HL-60/S4 treated with phorbol 12-myristate 13-acetate at 8.2 ng/mL for 4 days and 3 days (cell line): ENCODE data around the gene PRR14L.
"Not testable (repeated sequence)": the region's sequence is repeated elsewhere in the genome, so short reads cannot be mapped to it uniquely, and the experiment has no call there.

Experiments
- in situ Hi-C: fragments of 300-500 bp; cut with MboI; formaldehyde crosslinking; loops from 2 replicates; pipeline ENCODE4 v1.15.0; 2022; ENCODE audit warnings: low sequenced_read_pairs

The PRR14L gene

GRCh38 chr22:31749636-31750364 lies at the start of gene PRR14L:
PRR14L (minus strand) TSS chr22:31750132; CDS start chr22:31738860, 11,272 bp downstream.
- in situ Hi-C loops = no loop called here

DNA sequence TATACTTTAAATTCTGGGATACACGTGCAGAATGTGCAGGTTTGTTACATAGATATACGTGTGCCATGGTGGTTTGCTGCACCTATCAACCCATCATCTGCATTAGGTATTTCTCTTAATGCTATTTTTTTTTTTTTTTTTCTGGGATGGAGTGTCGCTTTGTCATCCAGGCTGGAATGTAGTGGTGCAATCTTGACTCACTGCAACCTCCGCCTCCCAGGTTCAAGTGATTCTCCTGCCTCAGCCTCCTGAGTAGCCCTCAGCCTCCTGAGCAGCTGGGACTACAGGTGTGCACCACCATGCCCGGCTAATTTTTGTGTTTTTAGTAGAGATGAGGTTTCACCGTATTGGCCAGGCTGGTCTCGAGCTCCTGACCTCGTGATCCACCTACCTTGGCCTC lies 49.4 kb upstream of the PRR14L start:
- in situ Hi-C loops = not testable (repeated sequence)

GRCh38 chr22:31790240-31790639 lies 40.3 kb upstream of the PRR14L start:
- in situ Hi-C loops = no loop called here

DNA sequence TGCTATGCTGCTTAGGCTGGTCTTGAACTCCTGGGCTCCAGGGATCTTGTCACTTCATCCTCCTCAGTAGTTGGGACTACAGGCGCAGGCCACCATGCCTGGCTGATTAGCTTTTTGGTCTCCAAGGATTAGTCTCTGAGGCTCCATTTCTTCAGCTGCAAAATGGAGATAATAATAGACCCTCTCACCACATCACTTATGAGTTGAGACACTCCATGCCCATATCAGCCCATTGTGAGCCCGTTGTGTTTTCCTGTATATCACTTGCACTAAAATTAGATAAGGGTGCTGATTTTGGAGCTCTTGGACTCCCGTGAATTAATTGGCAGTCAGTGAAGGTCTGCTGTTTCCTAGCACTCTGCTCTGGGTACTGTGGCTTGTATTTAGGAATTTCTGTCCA lies 39.9 kb upstream of the PRR14L start:
- in situ Hi-C loops = no loop called here

DNA sequence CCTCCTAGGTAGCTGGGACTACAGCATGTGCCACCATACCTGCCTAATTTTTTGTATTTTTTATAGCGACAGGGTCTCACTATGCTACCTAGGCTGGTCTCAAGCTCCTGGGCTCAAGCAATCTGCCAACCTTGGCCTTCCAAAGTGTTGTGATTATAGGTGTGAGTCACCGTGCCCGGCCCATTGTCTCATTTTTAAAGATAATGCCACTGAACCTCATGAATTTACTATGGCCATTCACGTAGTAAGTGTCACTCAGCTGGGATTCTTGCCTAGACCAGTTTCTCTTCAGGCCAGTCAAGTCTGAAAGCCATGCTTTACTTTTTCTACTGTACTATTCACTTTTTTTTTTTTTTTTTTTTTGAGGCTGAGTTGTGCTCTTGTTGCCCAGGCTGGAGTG lies 26.3 kb upstream of the PRR14L start:
- in situ Hi-C loops = no loop called here

DNA sequence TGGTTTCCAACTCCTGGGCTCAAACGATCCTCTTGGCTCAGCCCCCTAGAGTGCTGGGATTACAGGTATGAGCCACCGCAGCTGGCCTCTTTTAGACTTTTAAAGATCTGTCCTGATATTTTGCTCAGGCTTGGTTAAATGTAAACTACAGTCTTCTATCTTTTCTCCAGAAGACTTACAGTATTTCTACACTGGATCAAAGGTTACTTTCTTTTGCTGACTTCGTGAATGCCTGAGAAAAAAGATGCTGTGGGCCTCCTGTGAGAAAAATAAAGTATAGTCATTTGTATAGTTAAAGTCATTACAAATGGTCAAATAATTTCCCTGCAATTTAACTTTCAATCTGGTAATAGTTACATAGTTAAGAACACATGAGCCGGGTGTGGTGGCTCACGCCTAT lies 23.5 kb upstream of the PRR14L start:
- in situ Hi-C loops = no loop called here

DNA sequence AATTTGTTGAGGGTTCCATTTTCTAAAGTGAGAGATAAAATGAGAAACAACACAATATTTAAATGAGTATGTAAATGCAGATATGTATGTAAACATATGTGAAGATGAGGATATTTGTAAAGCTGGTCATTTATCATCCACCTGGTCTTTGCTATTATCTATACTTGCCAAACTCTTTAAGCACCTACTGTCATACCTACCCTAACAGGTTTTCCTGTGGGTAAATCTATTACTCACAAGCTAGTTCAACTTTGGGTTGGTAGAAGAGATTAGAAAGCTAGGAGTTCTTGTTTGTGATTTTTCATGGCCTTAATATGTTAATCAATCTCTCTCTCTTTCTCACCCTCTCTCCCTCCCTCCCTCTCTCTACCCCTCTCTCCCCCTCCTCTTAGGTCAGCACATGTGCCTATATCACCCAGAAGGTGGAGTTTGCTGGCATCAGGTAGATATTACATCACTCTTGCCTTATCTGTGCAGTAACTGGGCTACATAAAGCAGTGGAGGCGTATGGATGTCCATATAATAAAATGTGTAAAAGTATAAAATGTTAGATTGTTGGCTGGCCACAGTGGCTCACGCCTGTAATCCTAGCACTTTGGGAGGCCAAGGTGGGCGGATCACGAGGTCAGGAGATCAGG lies 18.6 kb upstream of the PRR14L start:
- in situ Hi-C loops = no loop called here

DNA sequence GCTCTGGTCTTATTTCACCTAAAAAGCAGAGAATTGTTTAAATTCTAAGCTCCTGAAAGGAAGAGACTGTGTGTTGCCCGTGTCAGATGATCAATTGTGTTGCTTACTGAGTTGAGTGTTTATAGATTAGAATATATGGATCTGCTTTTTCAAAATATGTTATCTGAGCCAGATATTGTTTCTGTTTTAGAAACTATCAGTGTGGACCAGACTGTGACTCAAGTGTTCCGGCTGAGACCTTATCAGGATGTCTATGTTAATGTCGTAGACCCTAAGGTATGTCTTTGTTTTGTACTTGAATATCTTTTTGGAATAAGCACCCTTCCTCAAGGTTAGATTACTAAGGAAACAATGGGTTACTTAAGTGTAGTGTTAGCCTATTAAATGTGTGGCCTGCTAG lies 14.9 kb upstream of the PRR14L start:
- in situ Hi-C loops = no loop called here

DNA sequence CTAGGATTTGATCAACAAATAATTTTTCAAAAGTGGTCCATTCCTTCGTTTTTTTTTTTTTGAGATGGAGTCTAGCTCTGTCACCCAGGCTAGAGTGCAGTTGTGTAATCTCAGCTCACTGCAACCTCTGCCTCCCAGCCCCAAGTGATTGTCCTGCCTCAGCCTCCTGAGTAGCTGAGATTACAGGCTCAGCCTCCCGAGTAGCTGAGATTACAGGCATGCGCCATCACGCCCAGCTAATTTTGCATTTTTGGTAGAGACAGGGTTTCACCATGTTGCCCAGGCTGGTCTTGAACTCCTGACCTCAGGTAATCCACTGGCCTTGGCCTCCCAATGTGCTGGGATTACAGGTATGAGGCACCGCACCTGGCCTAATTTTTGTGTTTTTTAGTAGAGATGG lies 8.9 kb upstream of the PRR14L start:
- in situ Hi-C loops = not testable (repeated sequence)

- in situ Hi-C loops = no loop called here
Observed at GRCh38 chr22:31757265-31757664, 7.3 kb upstream of the PRR14L start.

DNA sequence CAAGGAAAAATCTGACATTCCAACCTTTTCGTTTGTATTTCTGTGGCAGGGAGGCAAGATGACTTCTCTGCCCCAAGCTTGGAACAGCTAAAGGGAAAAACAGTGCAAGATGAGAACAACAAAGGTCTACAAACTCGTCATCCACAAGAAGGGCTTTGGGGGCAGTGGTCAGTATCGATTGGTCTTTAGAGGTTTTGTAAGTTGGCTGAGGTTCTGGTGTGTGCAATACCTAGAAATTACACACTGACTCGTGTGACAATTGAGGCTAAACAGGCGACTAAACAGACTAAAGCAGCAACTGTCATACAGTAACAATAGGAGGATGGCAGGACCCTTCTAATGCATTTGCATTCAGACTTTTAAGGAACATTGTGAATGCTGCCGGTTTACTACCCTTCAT lies 4.9 kb upstream of the PRR14L start:
- in situ Hi-C loops = no loop called here

DNA sequence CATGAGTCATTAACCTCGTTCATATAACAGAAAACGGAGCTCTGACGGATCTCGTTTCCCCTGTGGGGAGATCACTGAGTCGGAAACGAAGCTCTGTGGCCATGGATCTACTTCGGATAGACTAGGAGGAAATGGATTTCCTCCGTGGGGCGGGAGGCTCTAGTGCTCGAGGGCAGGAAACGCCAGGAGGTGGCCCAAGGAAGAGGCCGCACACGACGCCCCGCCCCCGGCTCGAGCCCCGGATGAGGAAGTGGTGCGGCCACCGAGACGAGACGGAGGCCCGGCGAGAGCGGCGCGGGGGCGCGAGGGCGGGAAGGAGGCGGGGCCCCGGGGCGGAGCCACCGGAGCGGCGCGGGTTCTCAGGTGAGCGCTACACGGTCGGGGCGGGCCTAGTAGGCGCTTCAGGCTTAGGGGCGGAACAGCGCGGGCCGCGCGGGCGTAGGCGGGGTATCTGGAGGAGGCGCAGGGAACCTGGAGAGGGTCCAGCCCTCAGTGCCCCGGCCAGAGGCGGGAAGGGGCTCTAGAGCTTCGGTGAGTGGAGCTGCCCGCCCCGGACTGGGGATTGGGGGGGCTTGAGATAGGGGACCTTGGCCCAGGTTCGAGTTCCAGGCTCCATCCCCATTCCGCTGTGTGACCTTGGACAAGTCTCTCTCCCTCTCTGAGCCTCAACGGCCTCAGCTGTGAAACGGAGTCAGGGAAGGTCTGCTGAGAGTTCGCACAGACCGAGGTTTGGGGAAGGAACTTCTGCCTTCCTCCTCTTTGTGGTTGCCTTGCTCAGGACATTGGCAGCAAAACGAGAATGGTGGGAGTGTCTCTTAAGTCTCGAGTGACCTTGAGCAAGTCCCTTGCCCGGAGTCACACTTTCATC lies 3.9 kb upstream of the PRR14L start, which contains the start of gene DEPDC5:
Gene DEPDC5 (plus strand): TSS at position 386 of the 868 bp plus-strand sequence. CDS start 903 bp downstream, outside the sequence.
- in situ Hi-C loops = no loop called here

DNA sequence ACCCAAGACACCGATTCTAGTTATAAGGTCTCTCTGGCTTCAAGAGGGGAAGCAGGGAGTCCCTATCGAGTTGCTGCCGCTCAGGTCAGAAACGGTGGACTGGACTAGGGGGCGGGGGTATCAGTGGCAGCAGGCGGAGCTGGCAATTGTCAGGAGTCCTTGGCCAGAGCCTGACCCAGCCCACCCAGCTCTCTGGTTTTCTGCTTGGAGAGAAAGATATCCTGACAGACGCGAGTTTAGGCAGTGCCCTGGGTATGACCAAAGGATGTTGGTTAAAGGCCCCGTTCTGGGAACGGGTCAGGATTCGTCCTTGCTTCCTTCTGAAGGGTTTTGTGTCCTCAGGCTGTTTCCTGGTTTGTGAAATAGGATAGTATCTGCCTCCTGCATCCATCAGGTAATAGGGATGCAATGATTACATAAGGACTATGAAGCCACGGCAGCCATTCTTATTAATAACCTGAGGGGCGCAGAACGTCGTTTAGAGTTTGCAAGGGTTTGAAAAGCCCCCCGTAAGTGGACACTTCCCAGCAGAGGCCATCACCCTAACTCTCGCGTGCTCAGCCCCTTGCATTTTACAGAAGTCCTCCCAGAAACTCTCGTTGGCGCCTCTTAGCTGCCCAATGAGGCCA lies 3.2 kb upstream of the PRR14L start:
- in situ Hi-C loops = no loop called here

- in situ Hi-C loops = no loop called here
Observed at GRCh38 chr22:31752096-31752847, 2.3 kb upstream of the PRR14L start.

DNA sequence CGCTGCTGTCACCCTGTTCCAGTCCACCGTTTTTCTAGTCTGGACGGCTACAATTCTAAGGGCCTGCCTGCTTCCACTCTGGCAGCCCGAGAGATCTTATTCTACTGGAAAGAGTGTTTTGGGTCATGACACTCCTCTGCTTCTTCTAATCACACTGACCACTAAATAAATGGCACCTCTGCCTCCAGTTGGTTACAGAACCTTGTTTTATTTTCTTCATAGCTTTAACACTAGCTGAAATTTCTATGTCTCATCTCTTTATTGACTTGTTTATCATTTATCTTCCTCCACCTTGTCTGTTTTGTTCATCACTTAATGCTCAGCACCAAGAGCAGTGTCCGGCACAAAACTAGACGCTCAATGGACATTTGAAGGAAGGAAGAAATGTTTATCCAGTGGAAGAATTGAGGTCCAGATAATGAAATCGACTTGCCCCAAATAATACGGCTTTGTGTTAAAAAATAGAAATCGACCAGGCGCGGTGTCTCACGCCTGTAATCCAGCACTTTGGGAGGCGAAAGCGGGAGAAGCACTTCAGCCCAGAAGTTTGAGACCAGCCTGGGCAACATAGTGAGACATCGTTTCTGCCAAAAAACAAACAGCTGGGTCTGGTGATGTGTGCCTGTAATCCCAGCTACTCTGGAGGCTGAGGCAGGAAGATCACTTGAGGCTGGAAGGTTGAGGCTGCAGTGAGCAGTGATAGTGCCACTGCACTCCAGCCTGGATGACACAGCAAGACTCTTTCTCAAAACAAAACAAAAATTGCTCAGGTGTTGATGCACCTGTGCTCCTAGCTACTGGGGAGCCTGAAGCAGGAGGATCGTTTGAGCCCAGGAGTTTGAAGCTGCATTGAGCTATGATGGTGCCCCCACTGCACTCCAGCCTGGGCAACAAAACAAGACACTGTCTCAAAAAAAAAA lies 693 bp upstream of the PRR14L start:
- in situ Hi-C loops = no loop called here

- in situ Hi-C loops = no loop called here
Observed at GRCh38 chr22:31748490-31748889, 1.4 kb downstream of the PRR14L start.

- in situ Hi-C loops = no loop called here
Observed at GRCh38 chr22:31747441-31747840, 2.5 kb downstream of the PRR14L start.

DNA sequence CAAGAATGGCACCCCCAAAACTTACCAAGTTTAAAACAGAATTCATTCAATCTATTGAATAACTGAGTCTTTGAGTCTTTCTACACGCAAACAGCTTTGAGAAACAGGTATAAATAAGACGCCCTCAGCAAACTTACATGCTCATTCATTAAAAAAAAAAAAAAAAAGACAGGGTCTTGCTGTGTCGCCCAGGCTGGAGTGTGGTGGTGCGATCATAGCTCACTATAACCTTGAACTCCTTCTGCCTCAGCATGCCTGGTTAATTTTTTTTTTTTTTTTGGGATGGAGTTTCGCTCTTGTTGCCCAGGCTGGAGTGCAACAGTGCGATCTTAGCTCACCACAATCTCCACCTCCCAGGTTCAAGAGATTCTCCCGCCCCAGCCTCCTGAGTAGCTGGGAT lies 6.1 kb downstream of the PRR14L start:
- in situ Hi-C loops = no loop called here

GRCh38 chr22:31742682-31743081 lies 7.2 kb downstream of the PRR14L start:
- in situ Hi-C loops = no loop called here
